GM23338 (cell line): ENCODE measurements around the gene SPATA13.

Experiments
- CREB1 ChIP-seq: fragments of 250-450 bp; sonication (Bioruptor Pico); IDR thresholded peaks from 2 replicates; pipeline ENCODE4 v1.5.0; 2020; ENCODE audit warnings: low read depth, mild to moderate bottlenecking, moderate library complexity
- CTCF ChIP-seq, 2 experiments: fragments of 200-600 bp in 1 of 2; sonication (generic) in 1 of 2; conservative IDR thresholded peaks; 2 replicates each; pipeline versions ENCODE4 v1.5.1 to v1.6.1; 2016 to 2017; ENCODE audit warnings: antibody characterized with exemption in 2 of 2, low read depth in 2 of 2, mild to moderate bottlenecking in 2 of 2, moderate library complexity in 1 of 2
- ETS1 ChIP-seq: IDR thresholded peaks from 2 replicates; pipeline ENCODE4 v1.6.1; 2016; ENCODE audit warnings: antibody characterized with exemption
- EZH2 ChIP-seq: fragments of 200-600 bp; sonication (generic); IDR thresholded peaks from one replicate; pipeline ENCODE4 v1.8.0; 2017; ENCODE audit warnings: antibody characterized with exemption, mild to moderate bottlenecking, low read depth; ENCODE audit not compliant: unreplicated experiment
- EZH2phosphoT487 ChIP-seq: fragments of 200-600 bp; sonication (generic); IDR thresholded peaks from one replicate; pipeline ENCODE4 v1.8.1; 2018; ENCODE audit warnings: antibody characterized with exemption; ENCODE audit not compliant: unreplicated experiment
- JUNB ChIP-seq: IDR thresholded peaks from one replicate; pipeline ENCODE4 v1.6.1; 2016; ENCODE audit warnings: antibody characterized with exemption; ENCODE audit not compliant: unreplicated experiment
- NANOG ChIP-seq: IDR thresholded peaks from 2 replicates; pipeline ENCODE4 v1.6.1; 2016; ENCODE audit warnings: antibody characterized with exemption, borderline replicate concordance
- POLR2AphosphoS5 ChIP-seq: IDR thresholded peaks from 2 replicates; pipeline ENCODE4 v1.6.1; 2016; ENCODE audit warnings: antibody characterized with exemption, low read depth
- REST ChIP-seq: IDR thresholded peaks from one replicate; pipeline ENCODE4 v1.6.1; 2018; ENCODE audit warnings: antibody characterized with exemption; ENCODE audit not compliant: unreplicated experiment
- STAT1 ChIP-seq: IDR thresholded peaks from one replicate; pipeline ENCODE4 v1.6.1; 2016; ENCODE audit warnings: antibody characterized with exemption; ENCODE audit not compliant: unreplicated experiment
- ZNF331 ChIP-seq: fragments of 250-450 bp; sonication (Bioruptor Pico); IDR thresholded peaks from 2 replicates; pipeline ENCODE4 v1.5.0; 2020; ENCODE audit warnings: low read depth, mild to moderate bottlenecking, moderate library complexity

GRCh38 chr13:24279327-24280110 lies 119.0 kb downstream of the SPATA13 start:
- no peak for TF ChIP-seq CTCF (conservative IDR thresholded peaks at IDR 0.05; ENCODE audit: low read depth in 2 of 2)
- TF ChIP-seq EZH2phosphoT487 = no peak
- TF ChIP-seq ZNF331 = no peak
- TF ChIP-seq EZH2 = no peak
- TF ChIP-seq REST = no peak
- no peak for TF ChIP-seq POLR2AphosphoS5
- TF ChIP-seq ETS1 = no peak
- TF ChIP-seq CREB1 (CRISPR knock-in tag) = no peak
- no peak for TF ChIP-seq STAT1
- no peak for TF ChIP-seq JUNB
- TF ChIP-seq NANOG = no peak
